Measurements from ENCODE around the gene CIT.

The CIT gene

GRCh38 chr12:119857041-119857591 is 20.0 kb downstream of the CIT start:
- POLR2A ChIA-PET (ENCODE audit: low non-redundant PET): no interaction called here
- DNase-seq (ENCODE audit: low spot score): no peak
- TF ChIP-seq, protein P1, sequence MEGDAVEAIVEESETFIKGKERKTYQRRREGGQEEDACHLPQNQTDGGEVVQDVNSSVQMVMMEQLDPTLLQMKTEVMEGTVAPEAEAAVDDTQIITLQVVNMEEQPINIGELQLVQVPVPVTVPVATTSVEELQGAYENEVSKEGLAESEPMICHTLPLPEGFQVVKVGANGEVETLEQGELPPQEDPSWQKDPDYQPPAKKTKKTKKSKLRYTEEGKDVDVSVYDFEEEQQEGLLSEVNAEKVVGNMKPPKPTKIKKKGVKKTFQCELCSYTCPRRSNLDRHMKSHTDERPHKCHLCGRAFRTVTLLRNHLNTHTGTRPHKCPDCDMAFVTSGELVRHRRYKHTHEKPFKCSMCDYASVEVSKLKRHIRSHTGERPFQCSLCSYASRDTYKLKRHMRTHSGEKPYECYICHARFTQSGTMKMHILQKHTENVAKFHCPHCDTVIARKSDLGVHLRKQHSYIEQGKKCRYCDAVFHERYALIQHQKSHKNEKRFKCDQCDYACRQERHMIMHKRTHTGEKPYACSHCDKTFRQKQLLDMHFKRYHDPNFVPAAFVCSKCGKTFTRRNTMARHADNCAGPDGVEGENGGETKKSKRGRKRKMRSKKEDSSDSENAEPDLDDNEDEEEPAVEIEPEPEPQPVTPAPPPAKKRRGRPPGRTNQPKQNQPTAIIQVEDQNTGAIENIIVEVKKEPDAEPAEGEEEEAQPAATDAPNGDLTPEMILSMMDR (conservative IDR thresholded peaks at IDR 0.05; ENCODE audit: low read depth): no peak

DNA sequence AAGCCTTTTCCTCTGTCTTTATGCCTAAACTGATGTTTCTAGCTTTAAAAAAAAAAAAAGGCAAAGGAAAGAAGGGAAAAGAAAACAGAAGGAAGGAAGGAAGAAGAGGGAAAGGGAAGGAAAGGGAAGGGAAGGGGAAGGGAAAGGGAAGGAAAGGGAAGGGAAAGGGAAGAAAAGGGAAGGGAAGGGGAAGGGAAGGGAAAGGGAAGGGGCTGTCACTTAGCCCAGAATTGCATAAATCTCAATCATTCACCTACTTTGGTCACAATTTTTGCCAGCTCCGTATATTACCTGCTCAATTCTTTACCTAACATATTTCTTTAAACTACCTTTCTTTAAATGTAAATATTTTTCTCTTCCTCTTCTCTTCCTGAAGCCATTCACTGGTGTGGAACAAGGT is 26.8 kb downstream of the CIT start:
- ChIA-PET POLR2A (ENCODE audit: low non-redundant PET) (no interaction called here), CTCF (no interaction called here)
- H3K27ac ChIP-seq: no peak overlapping the region
- no peak for DNase-seq (ENCODE audit: low spot score)
- TF ChIP-seq, protein P1 (conservative IDR thresholded peaks at IDR 0.05; ENCODE audit: low read depth): no peak

More at GRCh38 chr12:119857041-119857591, 20.0 kb downstream of the CIT start:
- no peak overlapping the region for H3K27ac ChIP-seq
- CTCF ChIA-PET: no interaction called here

DNA sequence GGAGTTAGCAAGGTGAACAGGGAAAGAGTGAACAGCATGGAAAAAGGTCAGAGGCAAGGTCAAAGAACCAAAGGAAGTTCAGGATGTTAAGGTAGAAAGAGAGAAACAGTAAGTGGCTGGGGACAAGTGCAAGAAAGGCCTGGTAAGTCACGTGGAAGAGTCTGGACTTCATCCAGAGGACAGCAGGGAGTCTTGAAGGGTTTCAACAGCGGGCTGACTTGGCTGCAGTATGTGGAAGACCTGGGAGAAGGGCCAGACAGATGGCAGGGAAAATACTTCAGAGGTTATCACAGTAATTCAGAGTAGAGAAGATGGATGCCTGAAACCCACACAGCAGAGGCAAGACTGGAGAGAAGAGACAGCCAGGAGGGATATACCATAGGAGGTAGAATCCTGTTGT is 34.0 kb downstream of the CIT start:
- no peak for DNase-seq (ENCODE audit: low spot score)
- CTCF ChIA-PET: no interaction called here
- TF ChIP-seq, protein P1 (conservative IDR thresholded peaks at IDR 0.05; ENCODE audit: low read depth): no peak
- H3K27ac ChIP-seq: no peak overlapping the region
- POLR2A ChIA-PET (ENCODE audit: low non-redundant PET): no interaction called here

GRCh38 chr12:119842380-119842779 is 34.7 kb downstream of the CIT start:
- no peak for DNase-seq (ENCODE audit: low spot score)
- H3K27ac ChIP-seq: no peak overlapping the region
- TF ChIP-seq, protein P1 (conservative IDR thresholded peaks at IDR 0.05; ENCODE audit: low read depth): no peak
- CTCF ChIA-PET: no interaction called here
- POLR2A ChIA-PET (ENCODE audit: low non-redundant PET): no interaction called here

DNA sequence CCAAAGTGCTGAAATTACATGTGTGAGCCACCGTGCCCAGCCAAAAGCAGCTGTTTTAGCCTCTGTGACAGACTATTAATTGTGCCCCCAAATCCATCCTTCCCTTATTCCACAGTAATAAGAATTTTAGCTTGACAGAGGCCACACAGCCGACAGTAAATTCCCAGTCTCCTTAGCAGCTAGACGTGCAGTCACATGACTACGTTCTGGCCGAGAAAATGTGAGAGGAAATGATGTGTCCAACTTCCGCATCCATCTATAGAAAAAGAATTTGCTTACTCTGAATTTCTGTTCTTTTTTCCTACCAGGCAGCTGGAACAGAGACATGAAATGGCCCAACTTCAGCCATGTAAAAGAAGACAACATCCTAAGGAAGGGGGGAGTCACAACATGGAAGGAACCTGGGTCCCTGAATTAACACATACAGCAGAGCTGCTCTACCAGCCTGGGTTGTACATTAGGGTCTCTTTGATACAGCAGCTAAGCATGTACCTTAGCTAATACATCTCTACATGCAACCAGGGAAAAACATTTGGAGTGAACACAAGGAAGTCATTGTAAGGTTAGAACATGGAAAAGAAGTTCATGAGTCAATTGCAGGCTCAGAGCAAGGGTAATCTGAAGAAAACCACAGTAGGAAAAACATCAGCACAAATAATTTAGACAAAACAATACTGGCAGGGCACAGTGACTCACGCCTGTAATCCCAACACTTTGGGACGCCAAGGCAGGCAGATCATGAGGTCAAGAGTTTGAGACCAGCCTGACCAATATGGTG is 35.5 kb downstream of the CIT start:
- CTCF ChIA-PET: no interaction called here
- no peak overlapping the region for H3K27ac ChIP-seq
- POLR2A ChIA-PET (ENCODE audit: low non-redundant PET): no interaction called here
- TF ChIP-seq, protein P1 (conservative IDR thresholded peaks at IDR 0.05; ENCODE audit: low read depth): no peak
- no peak for DNase-seq (ENCODE audit: low spot score)

DNA sequence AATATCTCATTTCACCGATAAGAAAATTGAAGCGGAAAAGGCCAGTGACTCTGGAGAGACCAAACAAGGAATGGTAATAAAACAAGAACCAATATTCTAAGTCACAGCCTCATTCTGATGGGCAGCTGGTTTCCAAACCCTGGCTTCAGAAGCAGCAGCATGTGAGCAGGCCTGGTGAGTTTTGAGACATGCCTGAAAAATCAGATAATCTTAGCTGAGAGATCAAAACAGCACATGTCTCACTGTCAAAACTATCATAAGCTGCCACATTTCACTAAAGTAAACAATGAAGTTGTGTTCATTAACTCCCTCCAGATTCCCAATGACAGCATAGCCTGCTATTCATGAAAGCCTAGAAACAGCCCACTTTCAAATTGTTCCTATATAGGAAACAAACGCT is 36.5 kb downstream of the CIT start:
- ChIA-PET CTCF (interaction anchor here (1.0 kb wide), 1 partner anchor 17 kb away, joined by 5 read pairs; no protein-coding TSS in a partner anchor), POLR2A (ENCODE audit: low non-redundant PET) (no interaction called here)
- no peak overlapping the region for H3K27ac ChIP-seq
- no peak for DNase-seq (ENCODE audit: low spot score)
- TF ChIP-seq, protein P1 (conservative IDR thresholded peaks at IDR 0.05; ENCODE audit: low read depth): no peak
